ENCODE measurements around the gene SUMO3.

GRCh38 chr21:44803651-44804050 is 14.2 kb downstream of the SUMO3 start:
- TF ChIP-seq CTCF (IDR thresholded peaks at IDR 0.05) = no peak
- no peak for TF ChIP-seq POLR2A (IDR thresholded peaks at IDR 0.05)
